H1 (cell line): ENCODE measurements around the gene MUC22. TPM values are rescaled to one million over a fixed set of nuclear protein-coding genes. Genes with fewer than 3 reads are reported as not detected.

ENCODE experiments used
- BRCA1 ChIP-seq: IDR thresholded peaks from 2 replicates; pipeline ENCODE4 v1.6.1; 2012; ENCODE audit warnings: low read depth, low read length, improper control_type of control experiment
- CTCF ChIP-seq, 3 experiments: IDR thresholded peaks; 1 replicate in 2 of 3; 2 replicates in 1 of 3; pipeline versions ENCODE4 v1.5.1 to v1.6.1; 2011; ENCODE audit warnings: low read length in 3 of 3, mild to moderate bottlenecking in 3 of 3, inconsistent platforms in 2 of 3, low read depth in 1 of 3, moderate library complexity in 1 of 3; ENCODE audit not compliant: insufficient read depth in 1 of 3; ENCODE audit errors: control extremely low read depth in 1 of 3
- E2F6 ChIP-seq: IDR thresholded peaks from 2 replicates; pipeline ENCODE4 v1.6.1; 2012; ENCODE audit warnings: inconsistent platforms
- KDM4A ChIP-seq: IDR thresholded peaks from one replicate; pipeline ENCODE4 v1.7.1; 2012; ENCODE audit warnings: low read depth, mild to moderate bottlenecking, moderate library complexity, low read length, inconsistent platforms; ENCODE audit not compliant: severe bottlenecking
- NANOG ChIP-seq: IDR thresholded peaks from 2 replicates; pipeline ENCODE4 v1.6.1; 2011; ENCODE audit warnings: low read length, low read depth, mild to moderate bottlenecking, inconsistent platforms; ENCODE audit not compliant: insufficient read depth, poor library complexity, severe bottlenecking
- PHF8 ChIP-seq: fragments of 200-600 bp; sonication (generic); conservative IDR thresholded peaks from 2 replicates; pipeline ENCODE4 v1.7.1; 2012; ENCODE audit warnings: low read depth, mild to moderate bottlenecking, inconsistent platforms, low read length, moderate library complexity
- POLR2A ChIP-seq, 2 experiments: IDR thresholded peaks; 1 replicate in 1 of 2; 2 replicates in 1 of 2; pipeline ENCODE4 v1.6.1; 2011; ENCODE audit warnings: low read depth in 2 of 2, low read length in 2 of 2, mild to moderate bottlenecking in 2 of 2; ENCODE audit errors: control extremely low read depth in 1 of 2
- POLR2AphosphoS5 ChIP-seq: IDR thresholded peaks from 2 replicates; pipeline ENCODE4 v1.6.1; 2011; ENCODE audit warnings: low read depth, low read length
- SIN3A ChIP-seq, 2 experiments: IDR thresholded peaks in 1 of 2; conservative IDR thresholded peaks in 1 of 2; 2 replicates each; pipeline ENCODE4 v1.6.1; 2011 to 2012; ENCODE audit warnings: low read length in 2 of 2, improper control_type of control experiment in 1 of 2, low read depth in 1 of 2, mild to moderate bottlenecking in 1 of 2
- SIX5 ChIP-seq: IDR thresholded peaks from 2 replicates; pipeline ENCODE4 v1.6.1; 2011; ENCODE audit warnings: mild to moderate bottlenecking, low read depth, low read length
- SP1 ChIP-seq: IDR thresholded peaks from 2 replicates; pipeline ENCODE4 v1.6.1; 2011; ENCODE audit warnings: low read depth, low read length
- TAF7 ChIP-seq: optimal IDR thresholded peaks from 2 replicates; pipeline ENCODE3; 2011; ENCODE audit warnings: low read depth, mild to moderate bottlenecking, inconsistent platforms, low read length, moderate library complexity, borderline replicate concordance
- TCF12 ChIP-seq: IDR thresholded peaks from 2 replicates; pipeline ENCODE4 v1.6.1; 2011; ENCODE audit warnings: low read depth, mild to moderate bottlenecking, low read length
- polyA plus RNA-seq, 7 experiments: library from polyadenylated mRNA; depleted of rRNA in 3 of 7; stranded (reverse) in 5 of 7; unstranded in 2 of 7; fragments of >200 nt in 5 of 7; fragments of 200-250 nt in 2 of 7; gene quantifications; 1 replicate in 5 of 7; 2 replicates in 1 of 7; 4 replicates in 1 of 7; pipeline versions ENCODE4 v1.2.1 to v1.2.3, GENCODE V29; 2011 to 2013; ENCODE audit warnings: missing spikeins in 2 of 7, mixed read lengths in 2 of 7
- total RNA-seq: library from RNA; stranded (reverse); fragmentation: NEBNext Ultra II Directional; extraction: Animal tissue kit (Norgen Biotek cat#: 25700); gene quantifications from 2 replicates; pipeline ENCODE4 v1.2.1, GENCODE V29; 2021

MUC22 gene
- total and polyA plus RNA-seq, 2 of the 8 experiments (the other 6 are each of a cell fraction or from before 2014, with no cell fraction given) = 0.02 TPM; not detected in 1

- TF ChIP-seq SIX5 (no peak), POLR2AphosphoS5 (no peak), TAF7 (no peak), NANOG (peak; percentile 44), SIN3A (conservative IDR thresholded peaks at IDR 0.05 in 1 of 2, IDR thresholded peaks at IDR 0.05 in 1 of 2; ENCODE audit: low read depth in 1 of 2, low read length in 2 of 2) (0 out of 4 replicates have a peak, but pooled peaks of 1 of the 2 experiments have one; percentile 32), E2F6 (no peak), PHF8 (no peak), CTCF (IDR thresholded peaks at IDR 0.05; ENCODE audit: control extremely low read depth in 1 of 3, insufficient read depth in 1 of 3, low read depth in 1 of 3, low read length in 3 of 3) (peak; percentile 83 to 98 (median 96)), SP1 (no peak), POLR2A (IDR thresholded peaks at IDR 0.05; ENCODE audit: control extremely low read depth in 1 of 2, low read depth in 2 of 2, low read length in 2 of 2) (no peak), KDM4A (no peak), BRCA1 (no peak), TCF12 (no peak)
- TF ChIP-seq, all 59 proteins: peak for 6
Measured at GRCh38 chr6:31068669-31069340, 58.5 kb downstream of the MUC22 start (continued).
